ENCODE measurements around the gene SCD5.

Gene SCD5

GRCh38 chr4:82624819-82625218 is 173.8 kb downstream of the SCD5 start:
- H3K4me1 ChIP-seq: peaks cover 17% of the 10 kb centered on the region
- no peak for TF ChIP-seq CTCF (IDR thresholded peaks at IDR 0.05; ENCODE audit: low read depth, low read length)

DNA sequence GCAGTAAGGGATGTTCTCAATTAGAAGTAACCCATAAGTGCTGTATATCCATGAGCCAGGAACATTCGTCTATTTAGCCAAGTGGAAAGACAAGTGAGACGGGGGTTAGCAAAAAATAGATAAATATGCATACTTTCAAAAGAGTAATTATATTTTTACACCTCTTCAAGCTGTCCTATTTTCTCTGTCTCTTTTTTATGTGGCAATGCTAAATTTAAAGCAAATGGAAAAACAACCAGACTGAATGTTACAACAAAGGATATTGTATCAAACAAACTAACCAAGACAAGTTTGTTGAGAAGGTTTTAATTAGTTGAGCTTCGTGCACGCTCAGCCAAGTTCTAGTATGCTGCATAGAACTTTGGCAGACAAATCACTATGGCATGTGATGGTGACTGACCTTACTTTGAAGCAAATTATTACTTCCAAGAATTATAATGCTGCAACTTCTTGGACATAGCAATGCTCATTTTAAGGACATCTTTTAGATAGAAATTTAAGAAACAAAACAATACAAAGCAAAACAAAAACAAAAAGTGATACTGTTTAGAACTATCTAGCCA is 175.4 kb downstream of the SCD5 start:
- no peak overlapping the region for H3K4me3 ChIP-seq (ENCODE audit: low read depth, low read length)
- peaks cover 29% of the 10 kb centered on the region for H3K4me1 ChIP-seq
- H3K36me3 ChIP-seq: no peaks in the 10 kb centered on the region
- TF ChIP-seq CTCF (IDR thresholded peaks at IDR 0.05; ENCODE audit: low read depth, low read length): no peak
- H3K9me3 ChIP-seq: no peaks in the 10 kb centered on the region
- no peak for DNase-seq
- no peaks in the 10 kb centered on the region for H3K27me3 ChIP-seq

More at GRCh38 chr4:82624819-82625218, 173.8 kb downstream of the SCD5 start:
- no peak for DNase-seq
- H3K27me3 ChIP-seq: no peaks in the 10 kb centered on the region
- H3K36me3 ChIP-seq: no peaks in the 10 kb centered on the region
- no peak overlapping the region for H3K4me3 ChIP-seq (ENCODE audit: low read depth, low read length)
- H3K9me3 ChIP-seq: no peaks in the 10 kb centered on the region

DNA sequence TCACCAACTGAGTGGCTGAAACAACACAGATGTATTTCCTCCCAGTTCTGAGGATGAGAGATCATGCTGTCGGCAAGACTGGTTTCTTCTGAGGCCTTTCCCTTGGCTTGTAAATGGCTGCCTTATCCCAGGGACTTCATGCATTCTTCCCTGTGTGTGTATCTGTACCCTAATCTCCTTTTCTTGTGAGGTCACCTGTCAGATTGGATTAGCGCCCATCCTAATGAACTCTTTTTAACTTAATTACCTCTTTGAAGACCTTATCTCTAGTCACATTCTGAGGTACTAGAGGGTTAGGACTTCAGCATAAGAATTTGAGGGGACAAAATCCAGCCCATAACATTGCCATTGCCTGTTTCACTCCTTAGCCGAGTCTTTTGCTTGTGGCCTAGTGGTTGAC is 177.3 kb downstream of the SCD5 start:
- Histone ChIP-seq H3K9me3 (no peaks in the 10 kb centered on the region), H3K36me3 (no peaks in the 10 kb centered on the region), H3K4me1 (peaks cover 36% of the 10 kb centered on the region), H3K4me3 (ENCODE audit: low read depth, low read length) (no peak overlapping the region), H3K27me3 (no peaks in the 10 kb centered on the region)
- no peak for TF ChIP-seq CTCF (IDR thresholded peaks at IDR 0.05; ENCODE audit: low read depth, low read length)
- DNase-seq: no peak

DNA sequence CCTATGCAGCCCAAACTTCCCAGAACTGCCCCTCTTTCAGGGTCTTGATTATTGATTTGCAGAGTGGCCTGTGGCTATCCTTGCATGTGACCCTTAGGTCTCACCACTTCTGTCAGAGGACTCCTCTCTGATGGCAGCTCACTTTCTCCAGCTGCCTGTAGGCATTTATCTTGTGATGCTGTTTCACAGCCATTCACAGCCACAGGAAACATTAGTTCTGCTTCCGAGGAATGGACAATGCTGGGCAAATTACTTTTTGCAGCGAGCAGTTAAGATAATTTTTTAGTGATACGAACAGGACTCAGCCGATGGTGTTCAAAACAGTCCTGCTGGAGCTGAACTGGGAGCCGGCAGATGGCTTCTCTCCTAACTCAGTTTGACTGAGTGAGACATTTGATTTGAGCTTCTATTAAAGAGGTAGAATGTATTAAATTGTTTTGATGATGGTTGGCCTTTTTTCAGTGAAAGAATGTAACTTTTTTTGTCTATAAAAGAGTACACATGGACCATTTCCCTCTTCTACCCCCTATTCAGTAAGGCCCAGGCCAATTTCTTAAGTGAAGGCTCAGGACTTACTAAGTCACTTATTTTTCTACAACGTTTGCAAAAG is 178.4 kb downstream of the SCD5 start:
- no peak for TF ChIP-seq CTCF (IDR thresholded peaks at IDR 0.05; ENCODE audit: low read depth, low read length)
- Histone ChIP-seq H3K4me3 (ENCODE audit: low read depth, low read length) (no peak overlapping the region), H3K4me1 (peaks cover 36% of the 10 kb centered on the region), H3K9me3 (no peaks in the 10 kb centered on the region), H3K27me3 (no peaks in the 10 kb centered on the region), H3K36me3 (no peaks in the 10 kb centered on the region)
- DNase-seq: peak; percentile 46

GRCh38 chr4:82618103-82618720 is 180.4 kb downstream of the SCD5 start:
- H3K9me3 ChIP-seq: no peaks in the 10 kb centered on the region
- peaks cover 36% of the 10 kb centered on the region for H3K4me1 ChIP-seq
- no peak for TF ChIP-seq CTCF (IDR thresholded peaks at IDR 0.05; ENCODE audit: low read depth, low read length)
- H3K36me3 ChIP-seq: no peaks in the 10 kb centered on the region
- H3K4me3 ChIP-seq (ENCODE audit: low read depth, low read length): no peak overlapping the region
- peak; percentile 80 for DNase-seq
- no peaks in the 10 kb centered on the region for H3K27me3 ChIP-seq

- DNase-seq: no peak
- TF ChIP-seq CTCF (IDR thresholded peaks at IDR 0.05; ENCODE audit: low read depth, low read length): no peak
- Histone ChIP-seq H3K4me1 (peaks cover 21% of the 10 kb centered on the region), H3K4me3 (ENCODE audit: low read depth, low read length) (no peak overlapping the region), H3K36me3 (no peaks in the 10 kb centered on the region), H3K27me3 (no peaks in the 10 kb centered on the region), H3K9me3 (no peaks in the 10 kb centered on the region)
These were observed 183.7 kb downstream of the SCD5 start for GRCh38 chr4:82614838-82615449.
